ENCODE data around the gene TCAIM. TPM values are rescaled to one million over a fixed set of nuclear protein-coding genes. Genes with fewer than 3 reads are reported as not detected.

TCAIM gene
- total and polyA plus RNA-seq, 9 of the 15 experiments (the other 6 are each of a cell fraction or from before 2014, with no cell fraction given), result 19.7 to 53.3 (median 36.9) TPM

- Histone ChIP-seq H3K4me1 (replicated peaks in 1 of 2; ENCODE audit: control insufficient read depth in 2 of 2, insufficient read depth in 2 of 2, low read length in 2 of 2) (peaks cover 22 to 53% of the 10 kb centered on the region in 2 experiments), H3K9ac (ENCODE audit: insufficient read depth in 1 of 2, low read depth in 2 of 2, low read length in 2 of 2) (no peak overlapping the region), H3K9me3 (replicated peaks; ENCODE audit: control insufficient read depth, insufficient read depth, low read depth, low read length) (no peaks in the 10 kb centered on the region), H2AFZ (ENCODE audit: low read depth, low read length) (no peak overlapping the region), H3K27me3 (ENCODE audit: control insufficient read depth in 2 of 2, insufficient read depth in 2 of 2, low read length in 2 of 2) (no peaks in the 10 kb centered on the region), H3K9me1 (ENCODE audit: control insufficient read depth, insufficient read depth, low read length) (no peaks in the 10 kb centered on the region), H3K4me2 (ENCODE audit: insufficient read depth, low read length) (no peak overlapping the region), H3K36me3 (ENCODE audit: control insufficient read depth, insufficient read depth, low read length) (peaks cover 40% of the 10 kb centered on the region), H4K20me1 (replicated peaks; ENCODE audit: control insufficient read depth, insufficient read depth, low read length) (no peaks in the 10 kb centered on the region), H3K79me2 (ENCODE audit: control insufficient read depth, insufficient read depth, low read length) (peaks cover 53% of the 10 kb centered on the region), H3K27ac (ENCODE audit: extremely low read depth, low read depth, low read length) (peak overlapping the region; percentile 5; the same call in 1 of the 3 replicates), H3K4me3 (no peak overlapping the region)
- no peak for DNase-seq (ENCODE audit: extremely low read depth in 1 of 4, low spot score in 3 of 4)
- intact Hi-C loops (cut with micrococcal nuclease) (loop anchor here (2.0 kb wide), 2 partner anchors 73 to 81 kb away; no protein-coding TSS in a partner anchor), in situ Hi-C loops (cut with MboI) (no loop called here)
- TSS peak; percentile 26 for BruUV-seq (replicated peaks)
- FAIRE-seq, result no peak
- 88% methylated on average over 7 of the region's 7 CpGs for WGBS (ENCODE audit: insufficient coverage, low coverage, missing lambda C conversion rate)
- ChIA-PET POLR2A (no interaction called here), CTCF (ENCODE audit: low intra/inter-chr PET ratio) (no interaction called here)
- no peak for ATAC-seq
- TF ChIP-seq MCM5 (IDR thresholded peaks at IDR 0.05; ENCODE audit: low read depth) (no peak), TFAM (CRISPR knock-in tag; conservative IDR thresholded peaks at IDR 0.05) (no peak), KHSRP (IDR thresholded peaks at IDR 0.05) (no peak), ARID3B (CRISPR knock-in tag; IDR thresholded peaks at IDR 0.05; ENCODE audit: borderline replicate concordance) (0 out of 2 replicates have a peak, but pooled peaks have one; percentile 75), THAP7 (CRISPR knock-in tag; IDR thresholded peaks at IDR 0.05) (no peak), BCL6 (CRISPR knock-in tag; IDR thresholded peaks at IDR 0.05) (peak; percentile 89; the same call in 1 of the 2 replicates), ELF4 (CRISPR knock-in tag; IDR thresholded peaks at IDR 0.05) (0 out of 2 replicates have a peak, but pooled peaks have one; percentile 32), RFX5 (IDR thresholded peaks at IDR 0.05; ENCODE audit: low read depth, low read length) (no peak), ZFP1 (CRISPR knock-in tag; IDR thresholded peaks at IDR 0.05) (peak; percentile 76), SRSF9 (IDR thresholded peaks at IDR 0.05; ENCODE audit: borderline replicate concordance, low read depth, low read length) (no peak), CC2D1A (IDR thresholded peaks at IDR 0.05) (no peak), UBTF (IDR thresholded peaks at IDR 0.05; ENCODE audit: borderline replicate concordance in 1 of 2, low read depth in 2 of 2, low read length in 2 of 2) (no peak), KLF16 (IDR thresholded peaks at IDR 0.05) (no peak), TAF9B (IDR thresholded peaks at IDR 0.05; ENCODE audit: partially characterized antibody) (no peak), NR0B1 (IDR thresholded peaks at IDR 0.05; ENCODE audit: partially characterized antibody) (no peak), ERF (CRISPR knock-in tag; IDR thresholded peaks at IDR 0.05) (peak; percentile 93; the same call in 1 of the 2 replicates), CREM (IDR thresholded peaks at IDR 0.05; ENCODE audit: low read depth) (no peak)
Measured at GRCh38 chr3:44437800-44438199, 99.2 kb downstream of the TCAIM start.

Data from K562 (cell line).